Panc1 (cell line): ENCODE results near the gene OR2J2. TPM values are rescaled to one million over a fixed set of nuclear protein-coding genes. Genes with fewer than 3 reads are reported as not detected.
"Not testable (repeated sequence)": the region's sequence is repeated elsewhere in the genome, so short reads cannot be mapped to it uniquely, and the experiment has no call there.

Experiments
- ATAC-seq: fragments of 200-7000 bp; cut with Tn5 transposase; 2 replicates; pipeline ENCODE4 v1.9.1; 2020; ENCODE audit warnings: mild to moderate bottlenecking, moderate library complexity
- Bru-seq: library from RNA; stranded (reverse); fragments of 400-500 nt; gene quantifications from one replicate; lab custom pipeline; 2021; lab: Mats Ljungman, UMichigan
- BruChase-seq, 2 experiments: library from RNA; stranded (reverse); fragments of 400-500 nt; gene quantifications; one replicate each; lab custom pipeline; 2021; lab: Mats Ljungman, UMichigan
- BruUV-seq: library from RNA; stranded (reverse); fragments of 400-500 nt; replicated peaks from 2 replicates; lab custom pipeline; 2021; lab: Mats Ljungman, UMichigan
- CTCF ChIA-PET: fragments of 300-600 bp; sonication (Branson Sonifier 250); formaldehyde crosslinking; loops from one replicate; lab custom pipeline; 2022; ENCODE audit warnings: antibody characterized with exemption; lab: Charles Lee
- POLR2A ChIA-PET: fragments of 300-600 bp; sonication (Branson Sonifier 250); formaldehyde crosslinking; loops from one replicate; lab custom pipeline; 2022; ENCODE audit warnings: antibody characterized with exemption; lab: Charles Lee
- DNase-seq: peaks from one replicate; pipeline ENCODE4 v3.0.0-alpha.2; 2010; ENCODE audit warnings: low read depth, low spot score
- H3K27ac ChIP-seq: 2 replicates; pipeline ENCODE4 v1.5.1; 2011; ENCODE audit warnings: mild to moderate bottlenecking, low read length, inconsistent platforms
- H3K27me3 ChIP-seq: fragments of 200-500 bp; sonication (Bioruptor generic); 2 replicates; pipeline ENCODE4 v1.6.0; 2014; ENCODE audit warnings: low read length, inconsistent platforms; ENCODE audit not compliant: control insufficient read depth, insufficient read depth
- H3K36me3 ChIP-seq: fragments of 200-500 bp; sonication (Bioruptor generic); 2 replicates; pipeline ENCODE4 v1.5.1; 2014; ENCODE audit warnings: inconsistent platforms, mild to moderate bottlenecking, low read length, moderate library complexity; ENCODE audit not compliant: control insufficient read depth, insufficient read depth
- H3K4me1 ChIP-seq: 2 replicates; pipeline ENCODE4 v1.5.1; 2011; ENCODE audit warnings: inconsistent platforms, mild to moderate bottlenecking, low read length, moderate library complexity; ENCODE audit not compliant: control insufficient read depth, insufficient read depth
- H3K4me3 ChIP-seq, 2 experiments: 2 replicates each; pipeline ENCODE4 v1.5.1; 2011 to 2012; ENCODE audit warnings: low read depth in 2 of 2, low read length in 2 of 2, mild to moderate bottlenecking in 2 of 2, inconsistent platforms in 1 of 2, moderate library complexity in 1 of 2
- H3K9me3 ChIP-seq: fragments of 200-500 bp; sonication (Bioruptor generic); 2 replicates; pipeline ENCODE4 v1.5.1; 2014; ENCODE audit warnings: low read depth, mild to moderate bottlenecking, inconsistent platforms, low read length, moderate library complexity; ENCODE audit not compliant: control insufficient read depth, insufficient read depth
- CTCF ChIP-seq: fragments of 450-650 bp; IDR thresholded peaks from 2 replicates; pipeline ENCODE4 v1.5.1; 2017; ENCODE audit warnings: mild to moderate bottlenecking
- POLR2AphosphoS5 ChIP-seq: IDR thresholded peaks from 2 replicates; pipeline ENCODE4 v1.6.1; 2012; ENCODE audit warnings: mild to moderate bottlenecking, low read depth, low read length, moderate library complexity
- REST ChIP-seq, 2 experiments: IDR thresholded peaks; 2 replicates each; pipeline ENCODE4 v1.6.1; 2011 to 2012; ENCODE audit warnings: low read depth in 2 of 2, control low read depth in 1 of 2, low read length in 1 of 2, mild to moderate bottlenecking in 1 of 2, moderate library complexity in 1 of 2; ENCODE audit not compliant: insufficient read depth in 1 of 2
- SIN3A ChIP-seq: IDR thresholded peaks from 2 replicates; pipeline ENCODE4 v1.6.1; 2012; ENCODE audit warnings: low read depth, mild to moderate bottlenecking, low read length, moderate library complexity, borderline replicate concordance; ENCODE audit not compliant: insufficient read depth
- TCF7L2 ChIP-seq: IDR thresholded peaks from 2 replicates; pipeline ENCODE4 v1.6.1; 2011; ENCODE audit warnings: mild to moderate bottlenecking, low read depth, low read length, inconsistent platforms
- in situ Hi-C: cut with HindIII; loops from 2 replicates; pipeline ENCODE4 v1.10.0; 2016; ENCODE audit warnings: low sequenced_read_pairs, low pct_unique_long_range_greater_than_20kb
- intact Hi-C: fragments of 100-400 bp; cut with micrococcal nuclease; formaldehyde crosslinking; loops from one replicate; pipeline ENCODE4 v1.10.0; 2022; ENCODE audit not compliant: unreplicated experiment
- long read RNA-seq: library from polyadenylated mRNA; unstranded; transcript quantifications from one replicate; pipeline ENCODE4 v2.0.0, GENCODE V29; 2021; ENCODE audit not compliant: unreplicated experiment
- polyA plus RNA-seq: library from polyadenylated mRNA; unstranded; fragments of >200 nt; gene quantifications from one replicate; pipeline ENCODE4 v1.2.1, GENCODE V29; 2012; ENCODE audit warnings: missing spikeins; ENCODE audit not compliant: insufficient read length
- total RNA-seq: library from RNA; stranded (reverse); gene quantifications from one replicate; pipeline ENCODE4 v1.2.1, GENCODE V29; 2021; ENCODE audit not compliant: unreplicated experiment

The OR2J2 gene
- total RNA-seq (not detected), Bru-seq, nascent RNA (not detected), BruChase-seq, experiment 1, labeled RNA remaining after a 2-hour chase (percentile 23 among the genes with signal in this experiment), BruChase-seq, experiment 2, labeled RNA remaining after a 6-hour chase (percentile 21 among the genes with signal in this experiment)
- not detected for polyA plus RNA-seq
- long read RNA-seq, result 0 reads

- H3K4me1 ChIP-seq, H3K27me3 ChIP-seq, H3K27ac ChIP-seq, POLR2A ChIA-PET, H3K36me3 ChIP-seq, intact Hi-C loops, H3K9me3 ChIP-seq, in situ Hi-C loops, BruUV-seq, ATAC-seq, CTCF ChIA-PET, H3K4me3 ChIP-seq, DNase-seq: not testable (repeated sequence)
Observed at GRCh38 chr6:29170607-29171006, at the start of gene OR2J2. TSS of gene OR2J2 (plus strand) at chr6:29170907. CDS start at chr6:29173636, 2,729 bp downstream.

- peaks cover 22% of the 10 kb centered on the region for H3K27me3 ChIP-seq
- intact Hi-C loops, result no loop called here
- ChIA-PET POLR2A (no interaction called here), CTCF (no interaction called here)
- no peak overlapping the region for H3K27ac ChIP-seq
- no peaks in the 10 kb centered on the region for H3K36me3 ChIP-seq
- no peak overlapping the region for H3K4me3 ChIP-seq
- ATAC-seq, result no peak
- H3K9me3 ChIP-seq, result no peaks in the 10 kb centered on the region
- in situ Hi-C loops, result no loop called here
- TF ChIP-seq POLR2AphosphoS5 (no peak), REST (IDR thresholded peaks at IDR 0.05; ENCODE audit: insufficient read depth in 1 of 2, low read depth in 2 of 2, low read length in 1 of 2) (no peak), CTCF (no peak), SIN3A (no peak), TCF7L2 (no peak)
- no TSS peak for BruUV-seq
- DNase-seq, result no peak
- H3K4me1 ChIP-seq, result no peaks in the 10 kb centered on the region
Observed at GRCh38 chr6:29129326-29130012, 41.2 kb upstream of the OR2J2 start.

- intact Hi-C loops, result no loop called here
- DNase-seq, result no peak
- no peaks in the 10 kb centered on the region for H3K4me1 ChIP-seq
- no peak overlapping the region for H3K4me3 ChIP-seq
- CTCF ChIA-PET, result no interaction called here
- TF ChIP-seq SIN3A (no peak), CTCF (no peak), POLR2AphosphoS5 (no peak), REST (IDR thresholded peaks at IDR 0.05; ENCODE audit: insufficient read depth in 1 of 2, low read depth in 2 of 2, low read length in 1 of 2) (no peak), TCF7L2 (no peak)
- H3K36me3 ChIP-seq, result no peaks in the 10 kb centered on the region
- POLR2A ChIA-PET, result no interaction called here
- peak; percentile 48; the same call in 1 of the 2 replicates for ATAC-seq
- H3K27ac ChIP-seq, result no peak overlapping the region
- H3K27me3 ChIP-seq, result peaks cover 22% of the 10 kb centered on the region
- no TSS peak for BruUV-seq
- H3K9me3 ChIP-seq, result no peaks in the 10 kb centered on the region
- in situ Hi-C loops, result no loop called here
Observed at GRCh38 chr6:29130644-29131043, 40.1 kb upstream of the OR2J2 start.
